ENCODE measurements around the gene ITGB5.
A peak's percentile ranks its signal among the peaks of the same experiment; 100 is the strongest.
"Not testable (repeated sequence)": the region's sequence is repeated elsewhere in the genome, so short reads cannot be mapped to it uniquely, and the experiment has no call there.

ITGB5 gene

GRCh38 chr3:124769462-124769861 is 117.7 kb downstream of the ITGB5 start:
- DNase-seq = no peak

DNA sequence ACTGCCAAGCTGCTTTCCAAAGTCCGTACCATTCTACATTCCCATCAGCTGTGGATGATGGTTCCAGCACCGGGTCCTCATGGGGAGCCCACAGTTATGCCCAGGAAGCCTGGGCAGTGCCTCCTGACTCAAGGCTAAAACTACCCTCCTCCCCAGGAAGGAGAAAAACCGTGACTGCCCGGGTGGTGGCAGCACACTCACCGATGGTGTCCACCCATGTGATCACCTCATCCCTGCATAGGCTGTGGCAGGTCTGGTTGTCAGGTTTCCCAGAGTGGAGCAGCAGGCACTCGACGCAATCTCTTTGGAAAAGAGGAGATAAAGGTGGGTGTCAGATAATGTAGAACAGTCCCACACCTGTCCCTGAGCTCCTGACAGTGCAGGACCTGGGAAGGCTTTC is 118.4 kb downstream of the ITGB5 start:
- DNase-seq = peak in 2 of 3 donors; percentile 22 to 45

GRCh38 chr3:124767691-124768090 is 119.5 kb downstream of the ITGB5 start:
- DNase-seq = no peak

DNA sequence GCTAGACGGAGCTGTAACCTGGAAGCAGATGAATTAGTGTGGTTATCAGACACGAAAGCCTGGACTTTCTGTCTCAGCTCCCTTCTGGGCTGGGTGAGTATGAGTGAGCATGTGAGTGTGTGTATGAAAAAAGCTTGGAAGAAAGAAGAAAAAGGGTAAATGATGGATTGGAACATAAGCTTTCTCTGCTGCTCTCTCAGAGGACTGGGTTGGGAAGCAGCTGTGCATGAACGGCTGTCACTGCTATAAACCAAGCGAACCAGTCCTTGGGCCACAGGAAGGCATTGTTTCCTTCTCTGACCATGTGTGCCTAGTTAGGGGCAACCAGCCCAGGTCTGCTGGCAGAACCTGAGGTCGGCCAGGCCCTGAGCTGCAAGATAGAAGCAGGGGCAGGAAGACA is 119.9 kb downstream of the ITGB5 start:
- no peak for DNase-seq

- no peak for DNase-seq
Observed at GRCh38 chr3:124766113-124767095, 120.8 kb downstream of the ITGB5 start.

GRCh38 chr3:124765197-124765840 is 121.8 kb downstream of the ITGB5 start:
- DNase-seq = no peak

GRCh38 chr3:124764746-124765145 is 122.4 kb downstream of the ITGB5 start:
- no peak for DNase-seq

- no peak for DNase-seq
Observed at GRCh38 chr3:124763644-124764358, 123.4 kb downstream of the ITGB5 start.

DNA sequence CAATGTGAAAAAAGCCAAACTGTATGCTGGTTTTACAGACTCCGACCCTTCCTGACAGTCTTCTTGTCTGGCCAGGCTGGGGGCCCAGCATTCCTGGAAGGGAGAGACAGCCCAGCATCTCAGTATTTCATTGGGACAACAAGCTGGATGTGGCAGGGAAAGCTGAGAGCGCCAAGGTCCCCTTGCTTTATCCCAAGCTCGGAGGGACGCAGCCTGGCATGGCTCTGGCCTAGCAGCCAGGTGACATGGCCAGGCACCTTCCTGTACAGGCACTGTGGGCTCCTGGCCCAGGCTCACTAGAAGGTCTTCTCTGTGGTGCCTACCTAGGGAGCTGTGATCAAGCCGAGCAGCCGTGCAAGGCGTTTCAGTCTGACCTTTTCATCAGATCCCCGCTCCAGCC is 124.0 kb downstream of the ITGB5 start:
- no peak for DNase-seq

GRCh38 chr3:124762661-124763011 is 124.5 kb downstream of the ITGB5 start:
- DNase-seq = no peak

DNA sequence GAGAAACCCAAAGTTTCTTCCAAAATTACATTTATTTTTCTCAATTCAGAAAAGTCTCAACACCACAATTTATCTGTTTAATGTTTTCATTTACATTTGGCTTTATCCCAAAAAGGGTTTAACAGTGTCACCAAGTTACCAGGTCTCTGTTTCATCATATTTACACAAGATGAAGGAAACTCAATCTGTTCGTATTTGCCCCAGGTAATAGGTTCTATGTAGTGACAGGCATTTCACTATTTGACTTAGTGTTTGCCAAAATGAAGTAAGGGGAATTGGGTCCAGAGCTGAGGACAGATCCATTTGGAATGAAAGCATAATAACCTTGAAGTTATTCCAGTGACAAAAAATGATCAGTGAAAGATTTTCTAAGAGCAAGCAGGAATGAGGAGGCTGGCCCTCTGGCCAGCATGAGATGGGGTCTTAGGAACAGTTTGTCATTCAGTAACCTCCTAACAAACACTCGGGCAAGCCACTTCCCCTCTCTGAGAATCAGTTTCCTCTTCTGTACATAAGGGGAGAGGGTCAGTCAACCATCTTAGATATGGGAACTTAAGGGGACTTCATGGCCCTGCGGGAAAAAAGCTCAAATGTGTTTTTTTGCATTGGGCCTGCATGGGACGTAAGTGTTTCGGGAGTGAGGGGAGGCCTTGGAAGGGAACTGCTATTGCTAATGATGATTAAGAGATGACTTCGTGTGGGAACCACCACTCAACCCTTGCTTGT is 125.1 kb downstream of the ITGB5 start:
- peak in 2 of 3 donors; percentile 37 to 69 for DNase-seq

GRCh38 chr3:124761250-124761796 is 125.8 kb downstream of the ITGB5 start:
- DNase-seq = peak; percentile 88 to 93 (median 91)

DNA sequence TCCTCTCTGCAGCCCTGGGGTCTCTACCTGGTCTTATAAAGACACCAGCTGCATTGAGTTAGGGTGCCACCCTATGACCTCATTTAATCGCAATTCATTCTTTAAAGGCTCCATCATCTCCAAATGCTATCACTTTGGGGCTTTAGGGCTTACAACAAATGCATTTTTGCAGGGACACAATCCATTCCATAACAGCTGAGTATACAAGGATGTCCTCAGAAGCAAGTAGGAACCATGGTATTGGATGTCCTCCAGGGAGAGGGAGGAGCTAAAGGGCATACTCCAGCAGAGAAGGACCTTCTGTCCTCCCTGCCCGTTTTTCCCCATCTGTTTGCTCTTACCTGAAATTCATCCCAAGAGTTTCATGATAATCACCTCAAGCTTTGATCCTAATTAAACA is 126.6 kb downstream of the ITGB5 start:
- no peak for DNase-seq

- DNase-seq = no peak
Observed at GRCh38 chr3:124759666-124760401, 127.3 kb downstream of the ITGB5 start.

- no peak for DNase-seq
Observed at GRCh38 chr3:124758851-124759635, 128.1 kb downstream of the ITGB5 start.

DNA sequence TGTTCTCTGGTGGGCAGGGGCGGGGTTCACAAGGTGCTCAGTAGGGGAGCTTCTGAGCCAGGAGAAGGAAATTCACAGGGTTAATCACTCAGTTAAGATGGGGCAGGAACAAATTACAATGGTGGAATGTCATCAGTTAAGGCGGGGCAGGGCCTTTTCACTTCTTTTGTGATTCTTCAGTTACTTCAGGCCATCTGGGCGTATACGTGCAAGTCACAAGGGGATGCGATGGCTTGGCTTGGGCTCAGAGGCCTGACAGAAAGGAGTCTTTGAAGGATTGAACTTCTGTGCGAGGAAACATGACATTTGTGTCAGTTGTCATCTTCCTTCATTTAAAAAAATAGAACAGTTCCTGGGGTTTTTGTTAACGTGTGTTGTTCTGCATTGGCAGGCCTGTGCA is 129.2 kb downstream of the ITGB5 start:
- DNase-seq = not testable (repeated sequence)

DNA sequence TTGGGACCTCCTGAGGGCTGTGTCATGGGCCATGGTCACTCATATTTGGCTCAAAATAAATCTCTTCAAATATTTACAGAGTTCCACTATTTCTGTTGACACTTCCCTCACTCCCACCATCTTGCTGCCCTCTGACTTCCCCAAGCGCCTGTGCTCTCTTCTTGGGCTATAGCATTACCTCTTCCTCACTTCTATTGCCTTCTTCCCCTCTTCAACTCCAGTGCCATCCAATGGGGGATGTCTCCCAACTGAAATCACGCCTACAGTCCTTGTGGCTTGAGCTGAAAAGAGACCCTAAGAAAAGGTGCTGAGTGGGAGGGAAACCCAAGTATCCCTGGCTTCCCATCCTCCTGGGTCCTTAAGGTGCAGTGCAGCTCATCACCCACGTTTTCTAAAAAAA is 135.1 kb downstream of the ITGB5 start:
- DNase-seq = no peak

DNA sequence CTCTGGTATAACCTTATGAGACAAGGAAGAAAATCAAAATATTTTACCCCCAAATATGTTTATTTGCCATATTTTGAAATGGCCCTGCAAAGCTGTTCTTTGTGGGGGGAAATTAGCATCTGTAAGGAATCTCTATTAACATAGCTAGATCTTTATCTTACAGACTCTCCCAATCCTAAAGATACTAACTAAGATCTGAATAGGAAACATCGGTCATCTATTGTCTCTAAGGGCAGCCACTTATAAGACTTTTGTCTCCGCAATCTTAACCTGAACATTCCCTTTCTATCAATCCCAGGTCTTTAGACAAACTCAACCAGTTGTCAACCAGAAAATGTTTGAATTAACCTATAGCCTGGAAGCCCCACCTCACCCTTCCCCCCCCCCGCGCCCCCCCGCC is 135.7 kb downstream of the ITGB5 start:
- no peak for DNase-seq

- not testable (repeated sequence) for DNase-seq
Observed at GRCh38 chr3:124749877-124750276, 137.3 kb downstream of the ITGB5 start.

GRCh38 chr3:124748560-124749198 is 138.5 kb downstream of the ITGB5 start:
- DNase-seq = no peak
